ENCODE data around the gene DLX2. TPM values are rescaled to one million over a fixed set of nuclear protein-coding genes. Genes with fewer than 3 reads are reported as not detected.
A peak's percentile ranks its signal among the peaks of the same experiment; 100 is the strongest.

Gene DLX2
- total and polyA plus RNA-seq, 2 of the 13 experiments (the other 11 are each of a cell fraction or from before 2014, with no cell fraction given): 0.07 to 0.15 TPM

GRCh38 chr2:172102391-172103359 lies at the start of gene DLX2 (continued):
- TF ChIP-seq LCORL (IDR thresholded peaks at IDR 0.05) (no peak), LCORL (CRISPR knock-in tag; IDR thresholded peaks at IDR 0.05) (0 out of 2 replicates have a peak, but pooled peaks have one; percentile 45), TSC22D2 (CRISPR knock-in tag; IDR thresholded peaks at IDR 0.05; ENCODE audit: borderline replicate concordance) (peak; percentile 91; the same call in 1 of the 2 replicates), AKAP8 (CRISPR knock-in tag; IDR thresholded peaks at IDR 0.05) (no peak), TOE1 (CRISPR knock-in tag; IDR thresholded peaks at IDR 0.05) (no peak), CERS6 (CRISPR knock-in tag; IDR thresholded peaks at IDR 0.05) (0 out of 2 replicates have a peak, but pooled peaks have one; percentile 68), FOXP4 (CRISPR knock-in tag; IDR thresholded peaks at IDR 0.05) (peak; percentile 60), RORA (CRISPR knock-in tag; IDR thresholded peaks at IDR 0.05) (no peak), ZSCAN20 (CRISPR knock-in tag; IDR thresholded peaks at IDR 0.05; ENCODE audit: borderline replicate concordance) (peak; percentile 96), ZNF143 (CRISPR knock-in tag; IDR thresholded peaks at IDR 0.05) (no peak), ETV6 (CRISPR knock-in tag; conservative IDR thresholded peaks at IDR 0.05) (no peak), ZNF773 (CRISPR knock-in tag; IDR thresholded peaks at IDR 0.05; ENCODE audit: borderline replicate concordance) (peak; percentile 95; the same call in 1 of the 2 replicates), ZFP62 (CRISPR knock-in tag; IDR thresholded peaks at IDR 0.05) (no peak)
- TF ChIP-seq, protein P1, sequence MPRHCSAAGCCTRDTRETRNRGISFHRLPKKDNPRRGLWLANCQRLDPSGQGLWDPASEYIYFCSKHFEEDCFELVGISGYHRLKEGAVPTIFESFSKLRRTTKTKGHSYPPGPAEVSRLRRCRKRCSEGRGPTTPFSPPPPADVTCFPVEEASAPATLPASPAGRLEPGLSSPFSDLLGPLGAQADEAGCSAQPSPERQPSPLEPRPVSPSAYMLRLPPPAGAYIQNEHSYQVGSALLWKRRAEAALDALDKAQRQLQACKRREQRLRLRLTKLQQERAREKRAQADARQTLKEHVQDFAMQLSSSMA (CRISPR knock-in tag; IDR thresholded peaks at IDR 0.05): peak; percentile 72; the same call in 1 of the 2 replicates
- TF ChIP-seq, protein P2, sequence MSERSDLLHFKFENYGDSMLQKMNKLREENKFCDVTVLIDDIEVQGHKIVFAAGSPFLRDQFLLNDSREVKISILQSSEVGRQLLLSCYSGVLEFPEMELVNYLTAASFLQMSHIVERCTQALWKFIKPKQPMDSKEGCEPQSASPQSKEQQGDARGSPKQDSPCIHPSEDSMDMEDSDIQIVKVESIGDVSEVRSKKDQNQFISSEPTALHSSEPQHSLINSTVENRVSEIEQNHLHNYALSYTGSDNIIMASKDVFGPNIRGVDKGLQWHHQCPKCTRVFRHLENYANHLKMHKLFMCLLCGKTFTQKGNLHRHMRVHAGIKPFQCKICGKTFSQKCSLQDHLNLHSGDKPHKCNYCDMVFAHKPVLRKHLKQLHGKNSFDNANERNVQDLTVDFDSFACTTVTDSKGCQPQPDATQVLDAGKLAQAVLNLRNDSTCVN (CRISPR knock-in tag; IDR thresholded peaks at IDR 0.05; ENCODE audit: borderline replicate concordance): peak; percentile 91
- TF ChIP-seq, protein P3, sequence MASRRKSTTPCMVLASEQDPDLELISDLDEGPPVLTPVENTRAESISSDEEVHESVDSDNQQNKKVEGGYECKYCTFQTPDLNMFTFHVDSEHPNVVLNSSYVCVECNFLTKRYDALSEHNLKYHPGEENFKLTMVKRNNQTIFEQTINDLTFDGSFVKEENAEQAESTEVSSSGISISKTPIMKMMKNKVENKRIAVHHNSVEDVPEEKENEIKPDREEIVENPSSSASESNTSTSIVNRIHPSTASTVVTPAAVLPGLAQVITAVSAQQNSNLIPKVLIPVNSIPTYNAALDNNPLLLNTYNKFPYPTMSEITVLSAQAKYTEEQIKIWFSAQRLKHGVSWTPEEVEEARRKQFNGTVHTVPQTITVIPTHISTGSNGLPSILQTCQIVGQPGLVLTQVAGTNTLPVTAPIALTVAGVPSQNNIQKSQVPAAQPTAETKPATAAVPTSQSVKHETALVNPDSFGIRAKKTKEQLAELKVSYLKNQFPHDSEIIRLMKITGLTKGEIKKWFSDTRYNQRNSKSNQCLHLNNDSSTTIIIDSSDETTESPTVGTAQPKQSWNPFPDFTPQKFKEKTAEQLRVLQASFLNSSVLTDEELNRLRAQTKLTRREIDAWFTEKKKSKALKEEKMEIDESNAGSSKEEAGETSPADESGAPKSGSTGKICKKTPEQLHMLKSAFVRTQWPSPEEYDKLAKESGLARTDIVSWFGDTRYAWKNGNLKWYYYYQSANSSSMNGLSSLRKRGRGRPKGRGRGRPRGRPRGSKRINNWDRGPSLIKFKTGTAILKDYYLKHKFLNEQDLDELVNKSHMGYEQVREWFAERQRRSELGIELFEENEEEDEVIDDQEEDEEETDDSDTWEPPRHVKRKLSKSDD (CRISPR knock-in tag; IDR thresholded peaks at IDR 0.05; ENCODE audit: low read depth): 0 out of 2 replicates have a peak, but pooled peaks have one; percentile 61
- TF ChIP-seq, protein P4, sequence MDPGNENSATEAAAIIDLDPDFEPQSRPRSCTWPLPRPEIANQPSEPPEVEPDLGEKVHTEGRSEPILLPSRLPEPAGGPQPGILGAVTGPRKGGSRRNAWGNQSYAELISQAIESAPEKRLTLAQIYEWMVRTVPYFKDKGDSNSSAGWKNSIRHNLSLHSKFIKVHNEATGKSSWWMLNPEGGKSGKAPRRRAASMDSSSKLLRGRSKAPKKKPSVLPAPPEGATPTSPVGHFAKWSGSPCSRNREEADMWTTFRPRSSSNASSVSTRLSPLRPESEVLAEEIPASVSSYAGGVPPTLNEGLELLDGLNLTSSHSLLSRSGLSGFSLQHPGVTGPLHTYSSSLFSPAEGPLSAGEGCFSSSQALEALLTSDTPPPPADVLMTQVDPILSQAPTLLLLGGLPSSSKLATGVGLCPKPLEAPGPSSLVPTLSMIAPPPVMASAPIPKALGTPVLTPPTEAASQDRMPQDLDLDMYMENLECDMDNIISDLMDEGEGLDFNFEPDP (CRISPR knock-in tag; conservative IDR thresholded peaks at IDR 0.05): no peak
- TF ChIP-seq, protein P5, sequence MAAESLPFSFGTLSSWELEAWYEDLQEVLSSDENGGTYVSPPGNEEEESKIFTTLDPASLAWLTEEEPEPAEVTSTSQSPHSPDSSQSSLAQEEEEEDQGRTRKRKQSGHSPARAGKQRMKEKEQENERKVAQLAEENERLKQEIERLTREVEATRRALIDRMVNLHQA (CRISPR knock-in tag; IDR thresholded peaks at IDR 0.05): no peak
